Natural killer cell treated with Interleukin-12 subunit alpha and Interleukin-12 subunit beta and Interleukin-15 and Interleukin-18, amount 100 ng/mL, for 72 hours (primary cell): ENCODE data around the gene ABCC4. TPM values are rescaled to one million over a fixed set of nuclear protein-coding genes. Genes with fewer than 3 reads are reported as not detected.

Source experiments
- ATAC-seq, 2 donors: fragments of 150-1000 bp; cut with Tn5 transposase in 1 of 2; sonication (Bioruptor Pico), chemical (Tn5 transposase) in 1 of 2; 2 replicates each; pipeline ENCODE4 v1.10.0; 2021
- DNase-seq: peaks from one replicate; pipeline ENCODE4 v3.0.0; 2022; ENCODE audit warnings: low spot score
- H3K27ac Mint-ChIP-seq, 2 donors: 1 replicate in 1 of 2; 2 replicates in 1 of 2; pipeline ENCODE4 v1.8.0; 2022; ENCODE audit warnings: mixed read lengths in 2 of 2, mild to moderate bottlenecking in 1 of 2, moderate library complexity in 1 of 2
- H3K27me3 Mint-ChIP-seq, 2 donors: 1 replicate in 1 of 2; 2 replicates in 1 of 2; pipeline ENCODE4 v1.8.0; 2022; ENCODE audit warnings: mixed read lengths in 2 of 2
- H3K36me3 Mint-ChIP-seq: one replicate; pipeline ENCODE4 v1.8.0; 2022; ENCODE audit warnings: mixed read lengths
- H3K4me1 Mint-ChIP-seq, 2 donors: 1 replicate in 1 of 2; 2 replicates in 1 of 2; pipeline ENCODE4 v1.8.0; 2022; ENCODE audit warnings: low read depth in 2 of 2, mixed read lengths in 2 of 2, mild to moderate bottlenecking in 1 of 2
- H3K4me3 Mint-ChIP-seq: one replicate; pipeline ENCODE4 v1.8.0; 2022; ENCODE audit warnings: mixed read lengths
- H3K9me3 Mint-ChIP-seq: 2 replicates; pipeline ENCODE4 v1.8.0; 2022; ENCODE audit warnings: mixed read lengths
- total RNA-seq, 2 donors: library from RNA; stranded (reverse); gene quantifications; one replicate each; pipeline ENCODE4 v1.2.3, GENCODE V29; 2022

ABCC4 gene
- total RNA-seq, 2 donors from 2014 or later = 5.5 to 20.6 TPM

GRCh38 chr13:95087746-95088305 lies 213.4 kb downstream of the ABCC4 start:
- peaks cover 3% of the 10 kb centered on the region for H3K9me3 Mint-ChIP-seq
- H3K4me3 Mint-ChIP-seq = no peak overlapping the region
- no peaks in the 10 kb centered on the region for H3K27me3 Mint-ChIP-seq
- DNase-seq = no peak
- peaks cover 4 to 5% of the 10 kb centered on the region in 2 donors for H3K4me1 Mint-ChIP-seq
- peaks cover 22% of the 10 kb centered on the region for H3K36me3 Mint-ChIP-seq
- no peak overlapping the region for H3K27ac Mint-ChIP-seq
- ATAC-seq = no peak

- H3K36me3 Mint-ChIP-seq = peaks cover 14% of the 10 kb centered on the region
- H3K4me1 Mint-ChIP-seq = peaks cover 4 to 5% of the 10 kb centered on the region in 2 donors
- no peak for ATAC-seq
- H3K27ac Mint-ChIP-seq = no peak overlapping the region
- no peaks in the 10 kb centered on the region for H3K9me3 Mint-ChIP-seq
- H3K27me3 Mint-ChIP-seq = no peaks in the 10 kb centered on the region
- no peak overlapping the region for H3K4me3 Mint-ChIP-seq
- no peak for DNase-seq
These were observed 214.5 kb downstream of the ABCC4 start for GRCh38 chr13:95086761-95087160.

- Mint-ChIP-seq H3K36me3 (no peaks in the 10 kb centered on the region), H3K4me1 (peaks cover 4 to 5% of the 10 kb centered on the region in 2 donors), H3K9me3 (no peaks in the 10 kb centered on the region), H3K27ac (no peak overlapping the region), H3K4me3 (no peak overlapping the region), H3K27me3 (no peaks in the 10 kb centered on the region)
- ATAC-seq (no peak), DNase-seq (no peak)
These were observed 217.5 kb downstream of the ABCC4 start for GRCh38 chr13:95083758-95084157.

GRCh38 chr13:95083066-95083465 lies 218.2 kb downstream of the ABCC4 start:
- ATAC-seq (no peak), DNase-seq (no peak)
- Mint-ChIP-seq H3K36me3 (no peaks in the 10 kb centered on the region), H3K27me3 (no peaks in the 10 kb centered on the region), H3K4me1 (peaks cover 4% of the 10 kb centered on the region in 2 donors), H3K4me3 (no peak overlapping the region), H3K27ac (no peak overlapping the region), H3K9me3 (no peaks in the 10 kb centered on the region)

- Mint-ChIP-seq H3K4me1 (no peaks in the 10 kb centered on the region), H3K9me3 (no peaks in the 10 kb centered on the region), H3K4me3 (no peak overlapping the region), H3K27ac (no peak overlapping the region), H3K27me3 (no peaks in the 10 kb centered on the region), H3K36me3 (peaks cover 23% of the 10 kb centered on the region)
- DNase-seq = no peak
- ATAC-seq = no peak
These were observed 225.7 kb downstream of the ABCC4 start for GRCh38 chr13:95075506-95075905.

- H3K27ac Mint-ChIP-seq = no peak overlapping the region
- H3K36me3 Mint-ChIP-seq = peaks cover 25% of the 10 kb centered on the region
- H3K4me3 Mint-ChIP-seq = no peak overlapping the region
- no peak for DNase-seq
- no peaks in the 10 kb centered on the region for H3K27me3 Mint-ChIP-seq
- no peaks in the 10 kb centered on the region for H3K9me3 Mint-ChIP-seq
- H3K4me1 Mint-ChIP-seq = no peaks in the 10 kb centered on the region
- no peak for ATAC-seq
These were observed 226.4 kb downstream of the ABCC4 start for GRCh38 chr13:95074820-95075219.

- Mint-ChIP-seq H3K9me3 (no peaks in the 10 kb centered on the region), H3K4me1 (no peaks in the 10 kb centered on the region), H3K4me3 (no peak overlapping the region), H3K27ac (no peak overlapping the region), H3K27me3 (no peaks in the 10 kb centered on the region), H3K36me3 (peaks cover 25% of the 10 kb centered on the region)
- no peak for ATAC-seq
- DNase-seq = no peak
These were observed 227.4 kb downstream of the ABCC4 start for GRCh38 chr13:95073747-95074311.

GRCh38 chr13:95067303-95067702 lies 233.9 kb downstream of the ABCC4 start:
- no peak for ATAC-seq
- DNase-seq = no peak
- Mint-ChIP-seq H3K9me3 (no peaks in the 10 kb centered on the region), H3K4me3 (no peak overlapping the region), H3K4me1 (peaks cover 0 to 4% of the 10 kb centered on the region in 2 donors), H3K36me3 (peaks cover 14% of the 10 kb centered on the region), H3K27ac (no peak overlapping the region), H3K27me3 (no peaks in the 10 kb centered on the region)

GRCh38 chr13:95060014-95060519 lies 241.2 kb downstream of the ABCC4 start:
- H3K4me3 Mint-ChIP-seq = no peak overlapping the region
- no peak overlapping the region for H3K27ac Mint-ChIP-seq
- H3K27me3 Mint-ChIP-seq = no peaks in the 10 kb centered on the region
- no peaks in the 10 kb centered on the region for H3K36me3 Mint-ChIP-seq
- no peak for ATAC-seq
- no peaks in the 10 kb centered on the region for H3K9me3 Mint-ChIP-seq
- H3K4me1 Mint-ChIP-seq = no peaks in the 10 kb centered on the region
- DNase-seq = no peak

- no peaks in the 10 kb centered on the region for H3K4me1 Mint-ChIP-seq
- ATAC-seq (no peak), DNase-seq (no peak)
- H3K36me3 Mint-ChIP-seq = no peaks in the 10 kb centered on the region
- no peak overlapping the region for H3K4me3 Mint-ChIP-seq
- no peaks in the 10 kb centered on the region for H3K9me3 Mint-ChIP-seq
- H3K27ac Mint-ChIP-seq = no peak overlapping the region
- no peaks in the 10 kb centered on the region for H3K27me3 Mint-ChIP-seq
These were observed 241.9 kb downstream of the ABCC4 start for GRCh38 chr13:95059306-95059705.

GRCh38 chr13:95058680-95059079 lies 242.6 kb downstream of the ABCC4 start:
- H3K4me1 Mint-ChIP-seq = no peaks in the 10 kb centered on the region
- H3K27ac Mint-ChIP-seq = no peak overlapping the region
- ATAC-seq (no peak), DNase-seq (no peak)
- no peak overlapping the region for H3K4me3 Mint-ChIP-seq
- H3K36me3 Mint-ChIP-seq = no peaks in the 10 kb centered on the region
- no peaks in the 10 kb centered on the region for H3K27me3 Mint-ChIP-seq
- no peaks in the 10 kb centered on the region for H3K9me3 Mint-ChIP-seq

GRCh38 chr13:95056266-95056665 lies 245.0 kb downstream of the ABCC4 start:
- Mint-ChIP-seq H3K4me1 (no peaks in the 10 kb centered on the region), H3K4me3 (no peak overlapping the region)
- DNase-seq = no peak

GRCh38 chr13:95050800-95051615 lies 250.2 kb downstream of the ABCC4 start:
- no peak for DNase-seq
- Mint-ChIP-seq H3K4me1 (no peaks in the 10 kb centered on the region), H3K27me3 (no peaks in the 10 kb centered on the region), H3K9me3 (no peaks in the 10 kb centered on the region), H3K27ac (no peak overlapping the region), H3K36me3 (peaks cover 5% of the 10 kb centered on the region), H3K4me3 (no peak overlapping the region)
- no peak for ATAC-seq

More at GRCh38 chr13:95056266-95056665, 245.0 kb downstream of the ABCC4 start:
- ATAC-seq = no peak
- Mint-ChIP-seq H3K36me3 (no peaks in the 10 kb centered on the region), H3K27me3 (no peaks in the 10 kb centered on the region), H3K9me3 (no peaks in the 10 kb centered on the region), H3K27ac (no peak overlapping the region)

GRCh38 chr13:95049772-95050171 lies 251.5 kb downstream of the ABCC4 start:
- H3K9me3 Mint-ChIP-seq = no peaks in the 10 kb centered on the region
- H3K4me1 Mint-ChIP-seq = no peaks in the 10 kb centered on the region
- no peaks in the 10 kb centered on the region for H3K27me3 Mint-ChIP-seq
- H3K4me3 Mint-ChIP-seq = no peak overlapping the region
- no peak for ATAC-seq
- DNase-seq = no peak
- H3K27ac Mint-ChIP-seq = no peak overlapping the region
- peaks cover 10% of the 10 kb centered on the region for H3K36me3 Mint-ChIP-seq
